NB4 (cell line): ENCODE measurements around the gene WWP2.

Source experiments
- POLR2A ChIP-seq: IDR thresholded peaks from 2 replicates; pipeline ENCODE4 v1.6.1; 2011; ENCODE audit warnings: mild to moderate bottlenecking; ENCODE audit not compliant: insufficient read length; ENCODE audit errors: extremely low read depth
- TF ChIP-seq, protein P1 (sequence below): IDR thresholded peaks from one replicate; pipeline ENCODE4 v1.5.1; 2012; ENCODE audit warnings: low read depth, low read length
- TF ChIP-seq, protein P2 (sequence below): IDR thresholded peaks from 2 replicates; pipeline ENCODE4 v1.6.1; 2011; ENCODE audit warnings: low read depth, low read length

DNA sequence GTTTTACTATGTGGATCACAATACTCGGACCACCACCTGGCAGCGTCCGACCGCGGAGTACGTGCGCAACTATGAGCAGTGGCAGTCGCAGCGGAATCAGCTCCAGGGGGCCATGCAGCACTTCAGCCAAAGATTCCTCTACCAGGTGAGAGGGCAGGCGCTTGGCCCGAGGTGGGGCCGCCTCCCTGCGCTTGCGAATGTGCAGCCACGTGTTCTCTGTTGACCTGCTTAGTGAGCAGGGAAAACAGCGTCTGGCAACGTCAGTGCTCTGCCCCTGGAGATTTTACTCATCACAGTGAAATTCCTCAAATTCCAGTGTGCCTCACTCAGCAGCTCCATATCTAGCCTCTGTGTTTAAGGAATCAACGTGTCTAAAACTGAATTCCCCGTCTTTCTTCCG lies 155.6 kb downstream of the WWP2 start:
- TF ChIP-seq, protein P1, sequence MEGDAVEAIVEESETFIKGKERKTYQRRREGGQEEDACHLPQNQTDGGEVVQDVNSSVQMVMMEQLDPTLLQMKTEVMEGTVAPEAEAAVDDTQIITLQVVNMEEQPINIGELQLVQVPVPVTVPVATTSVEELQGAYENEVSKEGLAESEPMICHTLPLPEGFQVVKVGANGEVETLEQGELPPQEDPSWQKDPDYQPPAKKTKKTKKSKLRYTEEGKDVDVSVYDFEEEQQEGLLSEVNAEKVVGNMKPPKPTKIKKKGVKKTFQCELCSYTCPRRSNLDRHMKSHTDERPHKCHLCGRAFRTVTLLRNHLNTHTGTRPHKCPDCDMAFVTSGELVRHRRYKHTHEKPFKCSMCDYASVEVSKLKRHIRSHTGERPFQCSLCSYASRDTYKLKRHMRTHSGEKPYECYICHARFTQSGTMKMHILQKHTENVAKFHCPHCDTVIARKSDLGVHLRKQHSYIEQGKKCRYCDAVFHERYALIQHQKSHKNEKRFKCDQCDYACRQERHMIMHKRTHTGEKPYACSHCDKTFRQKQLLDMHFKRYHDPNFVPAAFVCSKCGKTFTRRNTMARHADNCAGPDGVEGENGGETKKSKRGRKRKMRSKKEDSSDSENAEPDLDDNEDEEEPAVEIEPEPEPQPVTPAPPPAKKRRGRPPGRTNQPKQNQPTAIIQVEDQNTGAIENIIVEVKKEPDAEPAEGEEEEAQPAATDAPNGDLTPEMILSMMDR = no peak
- no peak for TF ChIP-seq POLR2A
- TF ChIP-seq, protein P2, sequence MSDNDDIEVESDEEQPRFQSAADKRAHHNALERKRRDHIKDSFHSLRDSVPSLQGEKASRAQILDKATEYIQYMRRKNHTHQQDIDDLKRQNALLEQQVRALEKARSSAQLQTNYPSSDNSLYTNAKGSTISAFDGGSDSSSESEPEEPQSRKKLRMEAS = no peak
